ENCODE measurements around the gene DISC1.
"Not testable (repeated sequence)": the region's sequence is repeated elsewhere in the genome, so short reads cannot be mapped to it uniquely, and the experiment has no call there.

Gene DISC1

GRCh38 chr1:231639819-231640218 is 13.2 kb downstream of the DISC1 start:
- DNase-seq, result peak; percentile 70

- DNase-seq, result not testable (repeated sequence)
These were observed 14.9 kb downstream of the DISC1 start for GRCh38 chr1:231641444-231641843.

DNA sequence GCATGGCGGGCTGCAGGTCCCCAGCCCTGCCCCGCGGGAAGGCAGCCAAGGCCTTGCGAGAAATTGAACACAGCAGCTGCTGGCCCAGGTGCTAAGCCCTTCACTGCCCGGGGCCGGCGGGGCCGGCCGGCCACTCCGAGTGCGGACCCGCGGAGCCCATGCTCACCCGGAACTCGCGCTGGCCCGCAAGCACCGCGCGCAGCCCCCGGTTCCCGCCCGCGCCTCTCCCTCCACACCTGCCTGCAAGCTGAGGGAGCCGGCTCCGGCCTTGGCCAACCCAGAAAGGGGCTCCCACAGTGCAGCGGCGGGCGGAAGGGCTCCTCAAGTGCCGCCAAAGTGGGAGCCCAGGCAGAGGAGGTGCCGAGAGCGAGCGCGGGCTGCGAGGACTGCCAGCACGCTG is 15.5 kb downstream of the DISC1 start:
- DNase-seq, result not testable (repeated sequence)

DNA sequence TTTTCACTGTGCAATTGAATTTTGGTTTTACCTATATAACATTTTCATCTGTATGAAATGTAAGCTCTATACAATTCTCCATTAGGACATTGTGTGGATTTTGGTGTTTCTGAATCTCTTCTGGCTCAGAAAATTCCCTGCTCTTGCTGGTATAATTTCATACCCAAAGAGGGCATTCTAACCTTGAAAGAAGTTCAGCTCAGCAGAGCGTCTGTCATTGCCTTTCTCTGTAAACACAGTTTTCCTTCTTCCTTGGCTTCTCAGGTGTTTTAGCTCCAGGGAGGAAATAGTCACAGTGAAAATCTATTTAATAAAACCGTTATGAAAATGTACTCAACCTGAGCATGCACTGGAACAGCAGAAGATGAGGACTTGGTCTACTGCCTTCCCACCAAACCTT is 16.0 kb downstream of the DISC1 start:
- DNase-seq, result peak; percentile 8

GRCh38 chr1:231643071-231643934 is 16.7 kb downstream of the DISC1 start:
- DNase-seq, result no peak

DNA sequence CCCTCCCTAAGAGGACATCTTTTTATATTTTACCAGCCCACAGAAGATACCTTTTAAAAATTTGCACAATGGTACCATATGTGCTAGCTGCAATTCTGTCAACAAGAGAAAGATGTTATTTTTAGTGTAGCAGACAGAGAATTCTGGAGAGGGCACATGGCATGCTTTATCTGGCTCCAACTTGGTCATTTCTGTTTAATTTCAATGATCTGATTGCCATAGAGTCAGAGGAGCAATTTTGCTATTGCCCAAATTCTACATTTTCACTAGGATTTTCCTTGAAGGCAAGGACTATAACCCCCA is 17.3 kb downstream of the DISC1 start:
- DNase-seq, result no peak

GRCh38 chr1:231645634-231646033 is 19.0 kb downstream of the DISC1 start:
- not testable (repeated sequence) for DNase-seq

GRCh38 chr1:231646165-231646564 is 19.6 kb downstream of the DISC1 start:
- DNase-seq, result not testable (repeated sequence)

GRCh38 chr1:231651621-231652260 is 25.2 kb downstream of the DISC1 start:
- DNase-seq, result peak; percentile 13

- DNase-seq, result no peak
These were observed 27.0 kb downstream of the DISC1 start for GRCh38 chr1:231653632-231654031.

- no peak for DNase-seq
These were observed 30.2 kb downstream of the DISC1 start for GRCh38 chr1:231656741-231657140.

- not testable (repeated sequence) for DNase-seq
These were observed 31.6 kb downstream of the DISC1 start for GRCh38 chr1:231658223-231658622.

- DNase-seq, result no peak
These were observed 33.6 kb downstream of the DISC1 start for GRCh38 chr1:231660198-231660597.

DNA sequence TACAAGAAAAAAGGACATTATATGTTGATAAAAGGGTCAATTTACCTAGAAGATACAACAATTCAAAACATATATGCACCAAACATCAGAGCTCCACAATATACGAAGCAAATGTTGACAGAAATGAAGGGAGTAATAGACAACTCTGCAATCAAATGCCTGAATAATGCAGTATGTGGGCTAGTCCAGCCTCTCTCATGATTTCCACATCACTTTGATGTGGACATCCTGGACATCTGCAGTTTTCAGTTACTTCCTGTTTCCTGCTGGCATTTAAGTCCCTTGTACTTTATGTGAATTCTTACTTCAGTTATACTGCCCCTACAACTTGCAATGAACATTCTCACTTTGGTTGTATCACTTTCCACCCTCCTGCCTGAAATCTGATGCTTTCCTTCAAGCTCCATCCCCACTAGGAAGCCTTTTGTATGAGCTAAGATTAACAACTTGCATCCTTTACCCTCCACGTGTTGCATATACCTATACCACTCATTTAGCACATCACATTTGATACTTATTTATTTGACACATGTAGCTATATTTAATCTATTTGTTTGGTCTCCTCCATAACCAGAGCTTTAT is 36.7 kb downstream of the DISC1 start:
- peak; percentile 11 for DNase-seq

DNA sequence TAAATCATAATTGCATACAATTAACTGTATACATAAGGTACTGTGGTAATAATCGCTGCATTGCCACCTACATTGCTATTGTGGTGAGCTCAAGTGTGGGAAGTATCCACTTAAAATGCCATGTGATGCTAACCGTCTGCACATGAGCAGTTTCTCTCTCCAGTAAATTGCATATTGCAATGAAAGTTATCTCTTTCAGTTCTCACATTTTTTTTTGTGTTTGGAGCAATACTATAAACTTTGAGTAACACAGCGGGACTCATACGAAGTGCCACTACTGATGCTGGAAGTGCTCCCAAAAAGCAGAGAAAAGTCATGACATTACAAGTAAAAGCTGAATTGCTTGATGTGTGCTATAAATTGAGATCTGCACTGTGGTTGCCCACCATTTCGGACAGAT is 38.5 kb downstream of the DISC1 start:
- no peak for DNase-seq

DNA sequence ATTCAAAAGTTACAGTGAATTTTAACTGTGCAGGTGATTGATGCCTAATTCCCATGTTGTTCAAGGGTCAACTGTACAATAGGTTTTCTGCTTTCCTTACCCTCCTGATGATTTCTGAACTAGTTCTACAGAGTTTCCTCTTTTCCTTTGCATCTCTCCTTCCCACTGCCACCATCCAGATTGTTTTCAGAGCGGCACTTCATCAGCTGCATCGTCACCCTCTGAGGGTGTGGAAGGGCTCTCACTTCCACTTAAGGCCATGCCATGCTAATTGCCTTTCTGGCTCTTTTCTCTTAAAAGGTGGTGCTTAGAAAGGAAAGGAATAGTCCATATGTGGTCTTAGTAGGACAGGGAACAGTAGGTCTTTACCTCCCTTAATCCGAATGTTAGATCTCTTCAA is 39.1 kb downstream of the DISC1 start:
- no peak for DNase-seq

DNA sequence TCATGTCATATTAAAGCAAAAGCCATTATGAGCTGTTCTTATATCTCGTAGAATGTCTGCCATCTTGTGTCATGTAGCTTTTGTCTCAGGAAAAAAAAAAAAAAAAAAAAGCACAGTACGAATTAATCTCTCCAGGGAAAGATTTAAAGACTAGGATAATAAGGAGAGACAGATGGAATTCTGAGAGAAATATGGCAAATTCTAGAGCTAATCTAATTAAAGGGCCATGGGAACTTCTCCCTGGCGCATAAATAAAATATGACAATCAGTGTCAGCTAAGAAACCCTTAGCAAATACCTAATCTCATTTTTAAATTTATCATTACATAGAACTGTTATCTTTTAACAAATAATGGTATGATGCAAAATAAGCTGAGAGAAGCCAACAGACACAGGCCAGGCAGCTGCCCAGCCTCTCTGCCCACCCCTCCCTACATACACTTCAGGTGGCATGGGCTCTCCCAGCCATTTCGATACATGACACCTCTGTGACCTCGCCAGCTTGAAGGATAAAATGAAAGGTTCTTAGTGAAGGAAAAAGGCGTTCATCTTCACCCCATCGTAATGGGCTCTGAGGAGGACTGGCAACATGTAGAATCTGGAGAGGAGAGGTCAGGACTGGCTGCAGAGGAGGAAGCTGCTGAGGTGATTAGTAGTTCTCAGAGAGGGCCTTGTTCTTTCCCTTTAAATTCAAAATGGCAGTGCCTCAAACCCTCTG is 39.8 kb downstream of the DISC1 start:
- DNase-seq, result peak; percentile 55

DNA sequence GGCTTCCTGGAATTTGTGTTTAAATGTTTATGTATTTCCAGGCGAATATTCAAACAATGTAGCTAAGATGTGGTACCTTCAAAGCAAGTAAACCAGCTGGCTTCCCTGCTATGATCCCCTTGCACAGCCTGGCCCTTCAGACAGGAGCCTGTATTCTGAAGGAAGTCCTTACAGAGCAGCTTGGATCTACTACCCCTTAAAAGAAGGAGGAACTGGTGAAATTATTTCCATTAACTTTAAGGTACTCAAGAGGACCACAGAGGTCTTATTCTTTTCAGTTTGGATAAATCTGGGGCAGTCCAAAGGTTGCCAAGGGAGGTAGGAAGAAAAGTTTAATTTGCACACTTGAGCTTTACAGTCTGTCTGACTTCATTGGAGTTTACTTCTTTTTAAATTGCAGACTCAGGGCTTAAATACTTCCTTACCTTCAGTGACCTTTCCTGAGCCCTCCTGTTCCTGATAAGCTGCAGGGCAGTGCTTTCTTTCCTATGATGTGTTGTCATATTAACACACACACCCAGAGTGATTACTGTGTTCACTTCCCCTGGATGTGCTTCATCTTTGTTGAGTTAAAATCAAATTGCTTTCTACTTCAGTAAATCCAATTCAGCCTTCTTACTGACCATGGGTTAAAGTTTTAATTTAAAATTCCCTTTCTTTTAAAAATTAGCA is 40.5 kb downstream of the DISC1 start:
- DNase-seq, result no peak

- DNase-seq, result no peak
These were observed 41.4 kb downstream of the DISC1 start for GRCh38 chr1:231667896-231668506.

DNA sequence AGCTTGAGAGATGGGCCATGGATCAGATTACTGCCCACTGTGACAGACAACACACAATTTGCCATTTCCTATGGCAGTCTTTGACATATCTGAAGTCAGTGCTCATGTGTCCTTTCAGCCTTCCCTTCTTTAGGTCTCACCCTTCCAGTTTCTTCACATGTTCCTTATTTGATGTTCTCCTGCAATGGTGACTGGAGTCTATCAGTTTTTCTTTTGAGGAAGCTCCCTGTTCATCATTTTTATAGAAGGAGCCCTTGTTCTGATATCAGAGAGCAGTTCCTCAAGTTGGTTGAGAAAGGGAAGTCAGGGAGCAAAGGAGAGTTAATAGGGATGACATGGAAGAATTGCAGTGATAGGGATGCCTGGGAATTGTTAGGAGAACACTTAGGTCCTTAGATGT is 42.2 kb downstream of the DISC1 start:
- DNase-seq, result no peak

DNA sequence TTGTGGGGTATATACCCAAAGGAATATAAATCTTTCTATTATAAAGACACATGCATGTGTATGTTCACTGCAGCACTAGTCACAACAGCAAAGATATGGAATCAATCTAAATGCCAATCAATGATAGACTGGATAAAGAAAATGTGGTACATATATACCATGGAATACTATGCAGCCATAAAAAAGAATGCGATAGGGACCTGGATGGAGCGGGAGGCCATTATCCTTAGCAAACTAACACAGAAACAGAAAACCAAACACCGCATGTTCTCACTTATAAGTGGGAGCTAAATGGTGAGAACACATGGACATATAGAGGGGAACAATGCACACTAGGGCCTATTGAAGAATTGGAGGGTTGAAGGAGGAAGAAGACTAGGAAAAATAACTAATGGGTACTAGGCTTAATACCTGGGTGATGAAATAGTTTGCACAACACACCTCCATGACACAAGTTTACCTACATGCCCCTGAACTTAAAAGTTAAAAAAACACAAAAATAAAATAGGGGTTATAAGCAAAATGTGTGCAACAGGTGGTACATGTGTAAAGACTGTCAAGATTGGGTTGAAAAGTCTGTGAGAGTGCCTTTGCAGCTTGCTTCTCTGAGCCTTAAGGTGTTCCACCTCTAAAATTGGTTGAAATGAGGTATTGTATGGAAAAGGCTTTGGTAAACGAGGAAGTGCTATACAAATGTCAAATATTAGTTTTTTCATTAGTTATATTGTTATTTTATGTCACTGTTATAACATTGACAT is 43.5 kb downstream of the DISC1 start:
- not testable (repeated sequence) for DNase-seq

DNA sequence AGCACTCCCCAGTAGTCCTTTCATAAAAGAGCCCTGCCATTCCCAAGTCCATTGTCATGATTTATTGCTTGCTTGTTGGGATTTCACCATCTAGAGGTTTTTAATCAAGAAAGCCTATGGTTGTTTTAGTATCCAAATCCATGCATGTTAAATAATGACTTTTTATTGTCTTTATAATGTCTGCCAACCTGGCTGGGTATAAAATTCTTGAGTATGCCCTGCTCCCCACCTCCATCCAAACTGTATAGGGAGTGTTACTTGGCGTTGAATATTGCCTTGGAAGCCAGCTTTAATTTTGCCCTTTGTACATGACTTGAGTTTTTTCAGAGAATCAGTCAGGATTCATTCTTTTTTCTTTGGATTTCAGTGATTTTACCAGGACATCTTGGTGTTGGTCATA is 44.2 kb downstream of the DISC1 start:
- DNase-seq, result no peak

Data from NCI-H2171 treated with DMSO at 0.1 percent for 48 hours (cell line).